ENCODE results near the gene PRR18.

- no peak for TF ChIP-seq POLR2AphosphoS5 (IDR thresholded peaks at IDR 0.05; ENCODE audit: low read depth, low read length)
- no peak for TF ChIP-seq POLR2A (IDR thresholded peaks at IDR 0.05; ENCODE audit: low read depth, low read length)
Measured at GRCh38 chr6:166278579-166279392, 29.4 kb downstream of the PRR18 start.

Measured in GM12892 (cell line).